Stomach smooth muscle (tissue), 2 donors: ENCODE results near the gene OR51B2.

Source experiments
- H3K27ac ChIP-seq: one replicate; pipeline ENCODE4 v1.7.0; 2013; ENCODE audit warnings: mild to moderate bottlenecking, low read length, inconsistent platforms
- H3K27me3 ChIP-seq, 2 donors: one replicate each; pipeline ENCODE4 v1.7.0; 2013; ENCODE audit warnings: low read length in 2 of 2; ENCODE audit not compliant: insufficient read depth in 2 of 2, control insufficient read depth in 1 of 2
- H3K36me3 ChIP-seq, 2 donors: one replicate each; pipeline ENCODE4 v1.7.0; 2013; ENCODE audit warnings: low read length in 2 of 2; ENCODE audit not compliant: control insufficient read depth in 2 of 2, insufficient read depth in 2 of 2
- H3K4me1 ChIP-seq: one replicate; pipeline ENCODE4 v1.7.0; 2013; ENCODE audit warnings: low read length; ENCODE audit not compliant: control insufficient read depth, insufficient read depth
- H3K4me3 ChIP-seq, 2 donors: one replicate each; pipeline ENCODE4 v1.7.0; 2013; ENCODE audit warnings: low read length in 2 of 2
- H3K9ac ChIP-seq, 2 donors: one replicate each; pipeline ENCODE4 v1.7.0; 2013; ENCODE audit warnings: low read length in 2 of 2, mild to moderate bottlenecking in 1 of 2
- H3K9me3 ChIP-seq, 2 donors: one replicate each; pipeline ENCODE4 v1.7.0; 2013; ENCODE audit warnings: low read length in 2 of 2; ENCODE audit not compliant: control insufficient read depth in 2 of 2
- donor health status: healthy.
- donor health status: Pancreatic carcinoma.

Gene OR51B2

GRCh38 chr11:5291207-5291838 lies 32.8 kb downstream of the OR51B2 start:
- Histone ChIP-seq H3K4me1 (no peaks in the 10 kb centered on the region), H3K27ac (no peak overlapping the region)

GRCh38 chr11:5290106-5290505 lies 34.0 kb downstream of the OR51B2 start:
- H3K9me3 ChIP-seq = no peaks in the 10 kb centered on the region
- no peak overlapping the region for H3K4me3 ChIP-seq
- no peak overlapping the region for H3K9ac ChIP-seq
- H3K27ac ChIP-seq = no peak overlapping the region
- H3K27me3 ChIP-seq = no peaks in the 10 kb centered on the region
- H3K4me1 ChIP-seq = no peaks in the 10 kb centered on the region
- no peaks in the 10 kb centered on the region for H3K36me3 ChIP-seq

More at GRCh38 chr11:5291207-5291838, 32.8 kb downstream of the OR51B2 start:
- Histone ChIP-seq H3K27me3 (no peaks in the 10 kb centered on the region), H3K9ac (no peak overlapping the region), H3K36me3 (no peaks in the 10 kb centered on the region), H3K4me3 (no peak overlapping the region), H3K9me3 (no peaks in the 10 kb centered on the region)

- H3K9ac ChIP-seq = no peak overlapping the region
- no peak overlapping the region for H3K27ac ChIP-seq
- no peaks in the 10 kb centered on the region for H3K36me3 ChIP-seq
- no peaks in the 10 kb centered on the region for H3K4me1 ChIP-seq
- H3K4me3 ChIP-seq = no peak overlapping the region
- no peaks in the 10 kb centered on the region for H3K9me3 ChIP-seq
- no peaks in the 10 kb centered on the region for H3K27me3 ChIP-seq
These were observed 34.4 kb downstream of the OR51B2 start for GRCh38 chr11:5289696-5290095.

GRCh38 chr11:5288906-5289550 lies 35.1 kb downstream of the OR51B2 start:
- no peaks in the 10 kb centered on the region for H3K9me3 ChIP-seq
- H3K27me3 ChIP-seq = no peaks in the 10 kb centered on the region
- H3K4me1 ChIP-seq = no peaks in the 10 kb centered on the region
- H3K36me3 ChIP-seq = no peaks in the 10 kb centered on the region
- no peak overlapping the region for H3K9ac ChIP-seq
- H3K27ac ChIP-seq = no peak overlapping the region
- no peak overlapping the region for H3K4me3 ChIP-seq

- Histone ChIP-seq H3K9me3 (no peaks in the 10 kb centered on the region), H3K27me3 (no peaks in the 10 kb centered on the region), H3K9ac (no peak overlapping the region), H3K4me1 (no peaks in the 10 kb centered on the region), H3K4me3 (no peak overlapping the region), H3K36me3 (no peaks in the 10 kb centered on the region), H3K27ac (no peak overlapping the region)
These were observed 35.8 kb downstream of the OR51B2 start for GRCh38 chr11:5288108-5288905.

GRCh38 chr11:5286901-5287300 lies 37.2 kb downstream of the OR51B2 start:
- H3K36me3 ChIP-seq = no peaks in the 10 kb centered on the region
- no peaks in the 10 kb centered on the region for H3K9me3 ChIP-seq
- no peaks in the 10 kb centered on the region for H3K4me1 ChIP-seq
- no peaks in the 10 kb centered on the region for H3K27me3 ChIP-seq
- no peak overlapping the region for H3K4me3 ChIP-seq
- H3K27ac ChIP-seq = no peak overlapping the region
- H3K9ac ChIP-seq = no peak overlapping the region

- Histone ChIP-seq H3K4me1 (no peaks in the 10 kb centered on the region), H3K9me3 (no peaks in the 10 kb centered on the region), H3K27ac (no peak overlapping the region), H3K4me3 (no peak overlapping the region), H3K27me3 (no peaks in the 10 kb centered on the region), H3K36me3 (no peaks in the 10 kb centered on the region), H3K9ac (no peak overlapping the region)
These were observed 37.7 kb downstream of the OR51B2 start for GRCh38 chr11:5286351-5286750.

GRCh38 chr11:5285703-5286340 lies 38.3 kb downstream of the OR51B2 start:
- H3K9me3 ChIP-seq = no peaks in the 10 kb centered on the region
- H3K9ac ChIP-seq = no peak overlapping the region
- no peak overlapping the region for H3K4me3 ChIP-seq
- H3K27me3 ChIP-seq = no peaks in the 10 kb centered on the region
- H3K36me3 ChIP-seq = no peaks in the 10 kb centered on the region
- H3K4me1 ChIP-seq = no peaks in the 10 kb centered on the region
- H3K27ac ChIP-seq = no peak overlapping the region

GRCh38 chr11:5284637-5285036 lies 39.5 kb downstream of the OR51B2 start:
- no peaks in the 10 kb centered on the region for H3K27me3 ChIP-seq
- H3K4me3 ChIP-seq = no peak overlapping the region
- no peak overlapping the region for H3K9ac ChIP-seq
- no peaks in the 10 kb centered on the region for H3K4me1 ChIP-seq
- H3K27ac ChIP-seq = no peak overlapping the region
- no peaks in the 10 kb centered on the region for H3K36me3 ChIP-seq
- H3K9me3 ChIP-seq = no peaks in the 10 kb centered on the region

GRCh38 chr11:5283882-5284281 lies 40.2 kb downstream of the OR51B2 start:
- no peaks in the 10 kb centered on the region for H3K36me3 ChIP-seq
- no peak overlapping the region for H3K4me3 ChIP-seq
- H3K9me3 ChIP-seq = no peaks in the 10 kb centered on the region
- H3K27me3 ChIP-seq = no peaks in the 10 kb centered on the region
- no peaks in the 10 kb centered on the region for H3K4me1 ChIP-seq
- no peak overlapping the region for H3K9ac ChIP-seq
- no peak overlapping the region for H3K27ac ChIP-seq
